PC-9 (cell line): ENCODE measurements around the gene GABARAP.

Experiments used
- EZH2 ChIP-seq: fragments of 200-600 bp; sonication (generic); IDR thresholded peaks from 2 replicates; pipeline ENCODE4 v1.8.0; 2017; ENCODE audit warnings: antibody characterized with exemption, low read depth
- TF ChIP-seq, protein P1 (sequence below): fragments of 200-600 bp; sonication (generic); conservative IDR thresholded peaks from 2 replicates; pipeline ENCODE4 v1.6.1; 2017; ENCODE audit warnings: mixed run types, antibody characterized with exemption, mild to moderate bottlenecking, moderate library complexity

DNA sequence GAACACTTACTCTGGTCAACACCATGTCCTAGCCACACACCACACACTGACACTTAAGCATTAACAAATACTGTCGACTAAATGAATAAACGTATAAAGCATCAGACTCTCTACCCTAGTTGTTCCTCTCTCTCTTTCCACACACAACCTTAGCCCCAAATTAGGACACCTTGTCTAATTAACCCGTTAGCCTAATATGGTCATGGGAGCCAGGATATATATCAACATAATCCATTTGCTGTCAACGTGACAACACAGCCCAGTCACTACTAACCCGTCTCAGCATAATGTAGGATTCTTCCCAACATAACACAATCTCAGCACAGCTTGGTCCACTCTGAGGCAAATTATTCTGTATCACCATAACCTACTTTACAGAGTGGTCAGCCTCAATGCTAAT lies 10.1 kb downstream of the GABARAP start:
- no peak for TF ChIP-seq EZH2
- TF ChIP-seq, protein P1, sequence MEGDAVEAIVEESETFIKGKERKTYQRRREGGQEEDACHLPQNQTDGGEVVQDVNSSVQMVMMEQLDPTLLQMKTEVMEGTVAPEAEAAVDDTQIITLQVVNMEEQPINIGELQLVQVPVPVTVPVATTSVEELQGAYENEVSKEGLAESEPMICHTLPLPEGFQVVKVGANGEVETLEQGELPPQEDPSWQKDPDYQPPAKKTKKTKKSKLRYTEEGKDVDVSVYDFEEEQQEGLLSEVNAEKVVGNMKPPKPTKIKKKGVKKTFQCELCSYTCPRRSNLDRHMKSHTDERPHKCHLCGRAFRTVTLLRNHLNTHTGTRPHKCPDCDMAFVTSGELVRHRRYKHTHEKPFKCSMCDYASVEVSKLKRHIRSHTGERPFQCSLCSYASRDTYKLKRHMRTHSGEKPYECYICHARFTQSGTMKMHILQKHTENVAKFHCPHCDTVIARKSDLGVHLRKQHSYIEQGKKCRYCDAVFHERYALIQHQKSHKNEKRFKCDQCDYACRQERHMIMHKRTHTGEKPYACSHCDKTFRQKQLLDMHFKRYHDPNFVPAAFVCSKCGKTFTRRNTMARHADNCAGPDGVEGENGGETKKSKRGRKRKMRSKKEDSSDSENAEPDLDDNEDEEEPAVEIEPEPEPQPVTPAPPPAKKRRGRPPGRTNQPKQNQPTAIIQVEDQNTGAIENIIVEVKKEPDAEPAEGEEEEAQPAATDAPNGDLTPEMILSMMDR: no peak
